Subcutaneous adipose tissue (tissue), 4 donors: ENCODE results near the gene MAP3K4. TPM values are rescaled to one million over a fixed set of nuclear protein-coding genes. Genes with fewer than 3 reads are reported as not detected.

Experiments used
- total RNA-seq, 4 donors: library from RNA; depleted of rRNA; stranded (reverse); fragments of >200 nt; gene quantifications; one replicate each; pipeline ENCODE4 v1.1.0, GENCODE V29; 2016
- TF ChIP-seq, protein P1 (sequence below): fragments of 450-650 bp; IDR thresholded peaks from one replicate; pipeline ENCODE4 v1.5.1; 2016; ENCODE audit warnings: low read depth, mild to moderate bottlenecking, control low read depth, antibody characterized with exemption, moderate library complexity

Gene MAP3K4
- total RNA-seq, 4 donors from 2014 or later: 26.2 to 36.7 (median 36.1) TPM

DNA sequence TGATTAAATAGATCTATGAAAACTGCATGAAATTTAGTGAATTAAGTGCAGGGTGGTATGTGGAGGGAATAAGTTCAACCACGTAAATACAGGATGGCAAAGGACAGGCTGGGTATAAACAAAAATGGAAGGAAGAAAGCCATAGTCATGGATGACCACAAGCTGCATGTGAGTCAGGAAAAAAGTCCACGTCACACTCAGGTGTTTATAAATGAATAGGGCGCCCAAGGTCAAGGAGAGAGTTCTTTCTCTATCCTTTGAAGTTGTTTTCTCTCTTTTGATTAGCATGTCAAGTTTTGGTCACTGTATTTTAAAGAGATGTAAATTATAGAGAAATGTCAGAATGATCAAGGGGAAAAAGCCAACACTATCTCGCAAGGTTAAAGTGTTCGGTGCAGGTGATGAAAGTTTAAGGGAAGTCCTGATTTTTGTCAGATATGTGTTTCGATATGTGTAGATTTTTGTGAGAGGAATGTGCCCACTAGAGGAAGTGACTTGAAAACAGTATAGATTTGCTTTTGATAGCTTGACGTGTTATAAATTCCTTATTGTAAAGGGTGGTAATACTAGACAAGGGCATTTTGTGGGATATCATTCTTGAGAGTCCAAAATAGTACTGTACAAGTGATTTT, 58.7 kb downstream of the MAP3K4 start:
- TF ChIP-seq, protein P1, sequence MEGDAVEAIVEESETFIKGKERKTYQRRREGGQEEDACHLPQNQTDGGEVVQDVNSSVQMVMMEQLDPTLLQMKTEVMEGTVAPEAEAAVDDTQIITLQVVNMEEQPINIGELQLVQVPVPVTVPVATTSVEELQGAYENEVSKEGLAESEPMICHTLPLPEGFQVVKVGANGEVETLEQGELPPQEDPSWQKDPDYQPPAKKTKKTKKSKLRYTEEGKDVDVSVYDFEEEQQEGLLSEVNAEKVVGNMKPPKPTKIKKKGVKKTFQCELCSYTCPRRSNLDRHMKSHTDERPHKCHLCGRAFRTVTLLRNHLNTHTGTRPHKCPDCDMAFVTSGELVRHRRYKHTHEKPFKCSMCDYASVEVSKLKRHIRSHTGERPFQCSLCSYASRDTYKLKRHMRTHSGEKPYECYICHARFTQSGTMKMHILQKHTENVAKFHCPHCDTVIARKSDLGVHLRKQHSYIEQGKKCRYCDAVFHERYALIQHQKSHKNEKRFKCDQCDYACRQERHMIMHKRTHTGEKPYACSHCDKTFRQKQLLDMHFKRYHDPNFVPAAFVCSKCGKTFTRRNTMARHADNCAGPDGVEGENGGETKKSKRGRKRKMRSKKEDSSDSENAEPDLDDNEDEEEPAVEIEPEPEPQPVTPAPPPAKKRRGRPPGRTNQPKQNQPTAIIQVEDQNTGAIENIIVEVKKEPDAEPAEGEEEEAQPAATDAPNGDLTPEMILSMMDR: no peak

DNA sequence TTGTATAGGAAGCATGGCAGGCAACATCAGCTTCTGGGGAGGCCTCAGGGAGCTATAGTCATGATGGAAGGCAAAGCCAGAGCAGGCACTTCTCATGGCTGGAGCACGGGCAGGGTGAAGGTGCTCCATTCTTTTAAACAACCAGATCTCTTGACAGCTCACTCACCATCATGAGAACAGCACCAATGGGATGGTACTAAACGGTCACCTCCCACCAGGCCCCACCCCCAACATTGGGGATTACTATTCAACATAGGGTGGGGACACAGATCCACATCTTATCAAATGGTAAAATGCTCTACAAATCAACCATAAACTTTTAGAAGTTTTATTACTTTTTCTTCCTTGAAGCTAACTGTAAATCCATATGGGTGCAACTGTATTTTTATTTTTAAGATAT, 61.5 kb downstream of the MAP3K4 start:
- TF ChIP-seq, protein P1: no peak

GRCh38 chr6:161054876-161055275, 63.3 kb downstream of the MAP3K4 start:
- TF ChIP-seq, protein P1: no peak

GRCh38 chr6:161056451-161056850, 64.9 kb downstream of the MAP3K4 start:
- TF ChIP-seq, protein P1: no peak

DNA sequence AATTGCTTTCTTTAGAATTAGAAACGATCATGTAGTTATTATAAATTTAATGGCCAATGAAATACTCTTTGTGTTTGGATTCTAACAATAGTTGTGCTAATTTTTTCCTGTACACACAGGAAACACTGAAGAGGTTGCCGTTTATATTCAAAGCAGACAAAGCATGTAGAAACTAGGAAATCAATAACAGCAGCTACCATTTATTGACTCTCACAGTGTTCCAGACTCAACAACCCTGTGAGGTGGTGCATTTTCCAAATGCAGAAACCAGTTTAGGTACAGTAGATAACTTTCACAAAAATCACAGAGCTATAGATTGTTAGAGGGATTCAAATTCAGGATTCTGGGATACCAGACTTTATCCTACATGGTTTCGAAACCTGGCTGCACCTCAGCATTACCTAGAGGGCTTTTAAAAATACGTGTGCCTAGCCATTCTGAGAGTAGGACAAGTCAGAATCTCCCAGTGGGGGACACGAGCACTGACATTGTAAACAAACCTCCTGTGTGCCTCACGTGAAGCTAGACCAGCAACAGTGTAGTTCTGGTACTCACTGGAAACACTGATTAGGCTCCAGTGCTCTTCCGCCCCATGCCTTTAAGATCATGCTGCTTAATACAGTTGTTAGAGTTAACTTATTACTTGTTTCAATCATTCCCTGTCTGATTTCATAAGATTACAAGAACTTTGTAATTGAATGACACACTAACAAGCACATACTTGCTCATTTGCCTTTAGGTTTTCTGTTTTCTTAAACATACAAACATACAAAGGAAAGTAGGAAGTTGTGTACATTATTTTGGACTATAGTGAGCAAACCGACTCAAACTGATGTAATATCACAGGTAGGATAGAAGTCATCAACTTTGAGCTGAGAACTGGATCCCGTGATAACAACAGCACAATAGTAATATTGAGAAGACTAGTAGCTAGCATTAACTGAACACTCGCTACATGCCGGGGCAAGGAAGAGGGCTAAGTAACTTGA, 65.8 kb downstream of the MAP3K4 start:
- TF ChIP-seq, protein P1: no peak

DNA sequence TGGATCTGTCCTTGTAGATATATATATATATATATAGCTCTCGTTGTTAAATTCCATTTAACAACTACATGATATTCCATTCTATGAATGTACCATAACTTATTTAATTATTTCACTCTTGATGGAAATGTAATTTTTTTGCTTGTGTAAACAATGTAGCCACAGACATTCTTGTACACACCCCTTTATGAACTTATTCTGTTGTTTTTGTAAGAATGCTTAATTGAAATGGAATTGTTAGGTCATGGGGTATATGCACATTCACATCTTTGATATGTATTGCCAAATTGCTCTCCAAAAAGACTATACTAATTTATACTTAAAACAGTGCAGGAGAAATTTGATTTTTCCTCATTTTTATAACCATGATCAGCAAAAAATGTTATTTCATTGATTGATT, 67.2 kb downstream of the MAP3K4 start:
- TF ChIP-seq, protein P1: no peak

DNA sequence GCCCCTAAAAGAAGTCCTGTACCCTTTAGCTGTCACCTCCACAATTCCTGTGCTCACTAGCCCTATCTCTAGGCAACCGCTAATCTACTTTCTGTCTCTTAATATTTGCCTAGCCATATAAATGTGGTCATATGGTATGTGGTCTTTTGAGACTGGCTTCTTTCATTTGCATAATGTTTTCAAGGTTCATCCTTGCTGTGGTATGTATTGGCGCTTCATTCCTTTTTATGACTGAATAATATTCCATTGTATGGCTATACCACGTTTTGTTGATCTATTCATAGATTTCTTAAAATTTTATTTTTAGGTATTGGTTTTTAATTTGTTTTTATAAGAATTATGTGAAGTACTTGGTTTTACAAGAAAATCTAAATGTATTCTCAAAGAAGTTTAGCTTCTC, 70.0 kb downstream of the MAP3K4 start:
- TF ChIP-seq, protein P1: no peak
